Mesodermal cell (in vitro differentiated cells): ENCODE results near the gene RUNX2.
A peak's percentile ranks its signal among the peaks of the same experiment; 100 is the strongest.

Experiments
- H3K27ac ChIP-seq: 2 replicates; pipeline ENCODE4 v1.7.0; 2013; ENCODE audit warnings: mild to moderate bottlenecking, low read depth, low read length, moderate library complexity; ENCODE audit not compliant: severe bottlenecking
- H3K36me3 ChIP-seq: 2 replicates; pipeline ENCODE4 v1.7.1; 2013; ENCODE audit warnings: mild to moderate bottlenecking, low read length, moderate library complexity; ENCODE audit not compliant: control insufficient read depth, insufficient read depth
- H3K4me1 ChIP-seq: one replicate; pipeline ENCODE4 v1.7.1; 2013; ENCODE audit warnings: mild to moderate bottlenecking, low read length; ENCODE audit not compliant: insufficient read depth, control insufficient read depth, poor library complexity, severe bottlenecking
- H3K4me3 ChIP-seq: 2 replicates; pipeline ENCODE4 v1.7.0; 2013; ENCODE audit warnings: low read length, control low read depth, mild to moderate bottlenecking; ENCODE audit not compliant: insufficient read depth, poor library complexity, severe bottlenecking; ENCODE audit errors: extremely low read depth
- H3K9me3 ChIP-seq: 2 replicates; pipeline ENCODE4 v1.7.1; 2013; ENCODE audit warnings: mild to moderate bottlenecking, low read length, moderate library complexity; ENCODE audit not compliant: control insufficient read depth
- WGBS, 2 experiments: methylation state at CpG; one replicate each; pipeline ENCODE4 v1.1.5; 2013; ENCODE audit warnings: missing lambda C conversion rate in 2 of 2; ENCODE audit not compliant: insufficient coverage in 2 of 2; 5-methylcytosine and 5-hydroxymethylcytosine counted together

RUNX2 gene

GRCh38 chr6:45486736-45487135, 158.6 kb downstream of the RUNX2 start:
- Histone ChIP-seq H3K4me3 (no peak overlapping the region), H3K36me3 (no peaks in the 10 kb centered on the region), H3K9me3 (no peaks in the 10 kb centered on the region), H3K27ac (no peak overlapping the region), H3K4me1 (no peaks in the 10 kb centered on the region)
- no CpG with 5 or more reads among the region's 4 CpGs for WGBS, 2 experiments

- no peak overlapping the region for H3K27ac ChIP-seq
- peaks cover 4% of the 10 kb centered on the region for H3K36me3 ChIP-seq
- H3K4me1 ChIP-seq, result no peaks in the 10 kb centered on the region
- no peak overlapping the region for H3K4me3 ChIP-seq
- H3K9me3 ChIP-seq, result no peaks in the 10 kb centered on the region
Observed at GRCh38 chr6:45487645-45488044, 159.5 kb downstream of the RUNX2 start.

- H3K9me3 ChIP-seq, result no peaks in the 10 kb centered on the region
- H3K4me3 ChIP-seq, result no peak overlapping the region
- H3K27ac ChIP-seq, result no peak overlapping the region
- no peaks in the 10 kb centered on the region for H3K4me1 ChIP-seq
- peaks cover 4% of the 10 kb centered on the region for H3K36me3 ChIP-seq
Observed at GRCh38 chr6:45488269-45488668, 160.1 kb downstream of the RUNX2 start.

- Histone ChIP-seq H3K4me1 (no peaks in the 10 kb centered on the region), H3K9me3 (no peaks in the 10 kb centered on the region), H3K36me3 (peaks cover 5% of the 10 kb centered on the region), H3K4me3 (no peak overlapping the region), H3K27ac (no peak overlapping the region)
- 93% methylated on average over 2 of the region's 2 CpGs; no CpG with 5 or more reads in 1 of the 2 experiments for WGBS, 2 experiments
Observed at GRCh38 chr6:45488889-45489288, 160.8 kb downstream of the RUNX2 start.

- WGBS, 2 experiments, result 90 to 92% methylated on average over 3 of the region's 5 CpGs
Observed at GRCh38 chr6:45491048-45491735, 163.1 kb downstream of the RUNX2 start.

GRCh38 chr6:45491874-45492273, 163.7 kb downstream of the RUNX2 start:
- H3K9me3 ChIP-seq, result no peaks in the 10 kb centered on the region
- H3K4me3 ChIP-seq, result no peak overlapping the region
- peaks cover 17% of the 10 kb centered on the region for H3K36me3 ChIP-seq
- H3K4me1 ChIP-seq, result no peaks in the 10 kb centered on the region
- no peak overlapping the region for H3K27ac ChIP-seq
- 93% methylated on average over 2 of the region's 6 CpGs; no CpG with 5 or more reads in 1 of the 2 experiments for WGBS, 2 experiments

More at GRCh38 chr6:45491048-45491735, 163.1 kb downstream of the RUNX2 start:
- Histone ChIP-seq H3K27ac (no peak overlapping the region), H3K9me3 (no peaks in the 10 kb centered on the region), H3K4me1 (no peaks in the 10 kb centered on the region), H3K36me3 (peaks cover 17% of the 10 kb centered on the region), H3K4me3 (no peak overlapping the region)

GRCh38 chr6:45493761-45494160, 165.6 kb downstream of the RUNX2 start:
- Histone ChIP-seq H3K4me3 (no peak overlapping the region), H3K27ac (no peak overlapping the region), H3K36me3 (peaks cover 17% of the 10 kb centered on the region), H3K9me3 (no peaks in the 10 kb centered on the region), H3K4me1 (no peaks in the 10 kb centered on the region)
- 92 to 100% methylated on average over 1 to 2 of the region's 2 CpGs for WGBS, 2 experiments

- H3K36me3 ChIP-seq, result peaks cover 17% of the 10 kb centered on the region
- 88 to 100% methylated on average over 2 of the region's 3 CpGs for WGBS, 2 experiments
Observed at GRCh38 chr6:45494416-45495135, 166.4 kb downstream of the RUNX2 start.

GRCh38 chr6:45495429-45496084, 167.4 kb downstream of the RUNX2 start:
- Histone ChIP-seq H3K4me3 (no peak overlapping the region), H3K27ac (peak overlapping the region; percentile 32), H3K9me3 (no peaks in the 10 kb centered on the region), H3K36me3 (peaks cover 17% of the 10 kb centered on the region), H3K4me1 (no peaks in the 10 kb centered on the region)
- WGBS, 2 experiments, result 90% methylated on average over 2 of the region's 3 CpGs; no CpG with 5 or more reads in 1 of the 2 experiments

More at GRCh38 chr6:45494416-45495135, 166.4 kb downstream of the RUNX2 start:
- Histone ChIP-seq H3K4me3 (no peak overlapping the region), H3K4me1 (no peaks in the 10 kb centered on the region), H3K9me3 (no peaks in the 10 kb centered on the region), H3K27ac (no peak overlapping the region)

GRCh38 chr6:45496085-45496433, 167.9 kb downstream of the RUNX2 start:
- Histone ChIP-seq H3K36me3 (peaks cover 17% of the 10 kb centered on the region), H3K27ac (no peak overlapping the region)

GRCh38 chr6:45498591-45498990, 170.5 kb downstream of the RUNX2 start:
- H3K4me1 ChIP-seq, result peaks cover under 1% of the 10 kb centered on the region
- H3K36me3 ChIP-seq, result peaks cover 19% of the 10 kb centered on the region
- no peak overlapping the region for H3K27ac ChIP-seq
- no peaks in the 10 kb centered on the region for H3K9me3 ChIP-seq
- H3K4me3 ChIP-seq, result no peak overlapping the region
- whole genome bisulfite sequencing, 2 experiments, result 100% methylated on average over 1 of the region's 1 CpG

More at GRCh38 chr6:45496085-45496433, 167.9 kb downstream of the RUNX2 start:
- no peaks in the 10 kb centered on the region for H3K4me1 ChIP-seq
- no peak overlapping the region for H3K4me3 ChIP-seq
- no peaks in the 10 kb centered on the region for H3K9me3 ChIP-seq
- 70% methylated on average over 2 of the region's 6 CpGs; no CpG with 5 or more reads in 1 of the 2 experiments for WGBS, 2 experiments
